Suprapubic skin (tissue), 4 donors: ENCODE measurements around the gene HDC.

Experiments used
- CTCF ChIP-seq, 2 donors: fragments of 200-600 bp in 1 of 2; fragments of 450-650 bp in 1 of 2; sonication (generic) in 1 of 2; IDR thresholded peaks; one replicate each; pipeline ENCODE4 v1.5.1; 2016 to 2019; ENCODE audit warnings: antibody characterized with exemption in 2 of 2, mild to moderate bottlenecking in 1 of 2, moderate library complexity in 1 of 2
- EP300 ChIP-seq: sonication (generic); formaldehyde crosslinking; IDR thresholded peaks from one replicate; pipeline ENCODE4 v1.6.1; 2017; ENCODE audit warnings: antibody characterized with exemption
- POLR2A ChIP-seq, 2 donors: fragments of 450-650 bp; IDR thresholded peaks; one replicate each; pipeline ENCODE4 v1.6.1; 2017; ENCODE audit warnings: antibody characterized with exemption in 2 of 2, mild to moderate bottlenecking in 2 of 2, moderate library complexity in 2 of 2
- POLR2AphosphoS5 ChIP-seq, 3 donors: sonication (generic); formaldehyde crosslinking; IDR thresholded peaks; one replicate each; pipeline ENCODE4 v1.6.1; 2017; ENCODE audit warnings: antibody characterized with exemption in 3 of 3

GRCh38 chr15:50275908-50276307 lies 10.4 kb upstream of the HDC start:
- TF ChIP-seq CTCF (IDR thresholded peaks at IDR 0.05) (no peak), POLR2AphosphoS5 (IDR thresholded peaks at IDR 0.05) (no peak), EP300 (no peak), POLR2A (IDR thresholded peaks at IDR 0.05) (no peak)
